Erythroblast (primary cell): ENCODE data around the gene PEX11A.

Source experiments
- GATA1 ChIP-seq: IDR thresholded peaks from 2 replicates; pipeline ENCODE4 v1.6.1; 2011; ENCODE audit warnings: low read depth, mild to moderate bottlenecking, control low read depth, low read length, moderate library complexity
- POLR2A ChIP-seq: IDR thresholded peaks from 2 replicates; pipeline ENCODE4 v1.6.1; 2011; ENCODE audit warnings: mild to moderate bottlenecking, low read length

- TF ChIP-seq POLR2A (no peak), GATA1 (no peak)
Observed at GRCh38 chr15:89654301-89654761, 36.2 kb downstream of the PEX11A start.
